ENCODE measurements around the gene MAGI1. TPM values are rescaled to one million over a fixed set of nuclear protein-coding genes. Genes with fewer than 3 reads are reported as not detected.

Gene MAGI1
- total RNA-seq, 1 experiment from 2014 or later, result 38.6 TPM

GRCh38 chr3:65593780-65594752, 444.7 kb downstream of the MAGI1 start:
- Histone ChIP-seq H3K4me1 (ENCODE audit: control insufficient read depth in 1 of 2, insufficient read depth in 2 of 2, low read length in 2 of 2) (no peaks in the 10 kb centered on the region), H3K9me3 (ENCODE audit: control insufficient read depth in 1 of 2, insufficient read depth in 1 of 2, low read depth in 1 of 2, low read length in 2 of 2) (no peaks in the 10 kb centered on the region), H3K79me2 (ENCODE audit: insufficient read depth, low read length) (no peaks in the 10 kb centered on the region), H3K27me3 (ENCODE audit: insufficient read depth, low read length) (no peaks in the 10 kb centered on the region), H2AFZ (ENCODE audit: low read depth, low read length, poor library complexity, severe bottlenecking) (no peak overlapping the region), H3K9ac (ENCODE audit: low read length) (no peak overlapping the region), H3K9me2 (ENCODE audit: insufficient read depth) (no peaks in the 10 kb centered on the region), H3K27ac (ENCODE audit: low read depth, low read length) (no peak overlapping the region), H4K20me1 (ENCODE audit: insufficient read depth) (no peaks in the 10 kb centered on the region), H3K36me3 (ENCODE audit: control insufficient read depth in 1 of 2, insufficient read depth in 2 of 2, low read length in 2 of 2) (no peaks in the 10 kb centered on the region), H3K4me3 (replicated peaks in 1 of 2; ENCODE audit: low read depth in 1 of 2, low read length in 2 of 2) (no peak overlapping the region), H3K4me2 (ENCODE audit: low read length) (no peak overlapping the region)
- no TSS peak for BruUV-seq (replicated peaks)
- ATAC-seq (no peak), DNase-seq (ENCODE audit: low read depth, low spot score) (no peak)
- ChIA-PET CTCF (no interaction called here), POLR2A (no interaction called here), RAD21 (ENCODE audit: low non-redundant PET in 1 of 2, low total read pairs in 2 of 2, uncharacterized antibody in 2 of 2, unreplicated experiment in 2 of 2) (no interaction called here)
- TF ChIP-seq POLR2AphosphoS5 (IDR thresholded peaks at IDR 0.05; ENCODE audit: low read depth, low read length), result no peak
- TF ChIP-seq CEBPB (IDR thresholded peaks at IDR 0.05; ENCODE audit: low read depth), result no peak
- no peak for TF ChIP-seq REST (IDR thresholded peaks at IDR 0.05; ENCODE audit: low read depth)
- TF ChIP-seq SP1 (IDR thresholded peaks at IDR 0.05; ENCODE audit: low read depth), result no peak
- TF ChIP-seq CTCF (IDR thresholded peaks at IDR 0.05 in 2 of 3, conservative IDR thresholded peaks at IDR 0.05 in 1 of 3; ENCODE audit: borderline replicate concordance in 1 of 3, insufficient read depth in 1 of 3, low read depth in 2 of 3, low read length in 2 of 3), result no peak
- no peak for TF ChIP-seq FOSL1 (IDR thresholded peaks at IDR 0.05; ENCODE audit: low read depth)
- TF ChIP-seq JUND (IDR thresholded peaks at IDR 0.05), result no peak
- intact Hi-C loops (cut with micrococcal nuclease), result no loop called here
